ENCODE data around the gene GRIK5.

DNA sequence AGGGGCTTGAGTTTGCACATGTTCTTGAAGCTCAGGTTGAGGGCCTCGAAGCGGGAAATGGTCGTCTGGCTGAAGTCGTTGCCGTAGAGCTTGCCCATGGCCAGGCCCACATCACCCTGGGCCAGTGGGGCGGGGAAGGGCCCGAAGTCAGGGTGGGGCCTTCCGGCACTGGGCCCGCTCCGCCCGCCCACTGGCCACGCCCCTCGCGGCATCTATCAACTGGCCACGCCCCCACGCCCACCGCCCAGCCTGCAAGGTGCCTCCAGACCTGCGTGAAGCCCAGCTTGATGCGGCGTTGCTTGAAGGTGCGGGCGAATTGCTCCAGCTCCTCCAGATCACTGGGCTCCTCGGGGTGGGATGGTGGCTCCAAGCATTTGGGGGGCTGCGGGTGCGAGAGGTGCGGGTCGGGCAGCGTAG is 25.8 kb upstream of the GRIK5 start:
- TF ChIP-seq POLR2AphosphoS5 (IDR thresholded peaks at IDR 0.05; ENCODE audit: borderline replicate concordance, low read depth, low read length) (no peak), EZH2 (IDR thresholded peaks at IDR 0.05) (no peak), FOXP2 (optimal IDR thresholded peaks at IDR 0.05; ENCODE audit: control extremely low read depth, extremely low read length, insufficient read depth) (no peak)
